Lung (tissue), 12 donors: ENCODE measurements around the gene NFATC2. TPM values are rescaled to one million over a fixed set of nuclear protein-coding genes. Genes with fewer than 3 reads are reported as not detected.

Experiments used
- ATAC-seq: fragments of 200-7000 bp; cut with Tn5 transposase; one replicate; pipeline ENCODE4 v1.9.1; 2020; ENCODE audit warnings: moderate number of reproducible peaks; ENCODE audit not compliant: insufficient read depth, low FRiP score
- DNase-seq, 3 donors: peaks; one replicate each; pipeline ENCODE4 v3.0.0-alpha.2; 2013 to 2017
- H3K27ac ChIP-seq, 2 donors: one replicate each; pipeline ENCODE4 v1.5.1; 2013; ENCODE audit warnings: mild to moderate bottlenecking in 2 of 2, moderate library complexity in 2 of 2, control low read depth in 1 of 2, inconsistent platforms in 1 of 2, low read depth in 1 of 2, low read length in 1 of 2
- H3K27me3 ChIP-seq, 3 donors: one replicate each; pipeline ENCODE4 v1.5.1; 2013; ENCODE audit warnings: low read length in 2 of 3; ENCODE audit not compliant: control insufficient read depth in 3 of 3, insufficient read depth in 3 of 3
- H3K36me3 ChIP-seq, 4 donors: one replicate each; pipeline ENCODE4 v1.5.1; 2013; ENCODE audit warnings: low read length in 4 of 4, mild to moderate bottlenecking in 1 of 4, moderate library complexity in 1 of 4; ENCODE audit not compliant: control insufficient read depth in 4 of 4, insufficient read depth in 4 of 4
- H3K4me1 ChIP-seq, 5 donors: one replicate each; pipeline ENCODE4 v1.5.1; 2013; ENCODE audit warnings: low read length in 5 of 5, mild to moderate bottlenecking in 2 of 5, moderate library complexity in 1 of 5; ENCODE audit not compliant: control insufficient read depth in 5 of 5, insufficient read depth in 5 of 5
- H3K4me3 ChIP-seq: one replicate; pipeline ENCODE4 v1.5.1; 2013; ENCODE audit warnings: mild to moderate bottlenecking, control low read depth, moderate library complexity
- H3K9ac ChIP-seq, 2 donors: one replicate each; pipeline ENCODE4 v1.5.1; 2013; ENCODE audit warnings: low read length in 2 of 2, control low read depth in 1 of 2; ENCODE audit not compliant: insufficient read depth in 1 of 2
- H3K9me3 ChIP-seq, 4 donors: one replicate each; pipeline ENCODE4 v1.5.1; 2013; ENCODE audit warnings: low read length in 3 of 4, mild to moderate bottlenecking in 1 of 4, moderate library complexity in 1 of 4; ENCODE audit not compliant: control insufficient read depth in 4 of 4, insufficient read depth in 3 of 4
- CTCF ChIP-seq: IDR thresholded peaks from 2 replicates; pipeline ENCODE4 v1.5.1; 2012; ENCODE audit warnings: mild to moderate bottlenecking; ENCODE audit errors: control extremely low read depth, extremely low read depth
- WGBS, 2 donors: extraction: QIAGEN DNeasy Blood & Tissue Kit; methylation state at CpG; one replicate each; pipeline ENCODE4 v1.1.7; 2013; 5-methylcytosine and 5-hydroxymethylcytosine counted together
- polyA plus RNA-seq, 2 donors: library from polyadenylated mRNA; stranded (reverse); fragments of 200-250 nt; gene quantifications; one replicate each; pipeline ENCODE4 v1.2.1, GENCODE V29; 2013
- total RNA-seq, 2 donors: library from RNA; depleted of rRNA in 1 of 2; stranded (reverse); fragments of >200 nt in 1 of 2; gene quantifications; one replicate each; pipeline ENCODE4 v1.2.1, GENCODE V29; 2014 to 2021
- donor health status: control.
- donor health status: control.
- donor health status: Bipolar disorder and iron deficiency.
- donor health status: healthy.
- donor health status: DM: yes; HTN: yes; CAD: no.

Gene NFATC2
- total and polyA plus RNA-seq, 4 donors = 1.3 to 8.7 (median 4.7) TPM

DNA sequence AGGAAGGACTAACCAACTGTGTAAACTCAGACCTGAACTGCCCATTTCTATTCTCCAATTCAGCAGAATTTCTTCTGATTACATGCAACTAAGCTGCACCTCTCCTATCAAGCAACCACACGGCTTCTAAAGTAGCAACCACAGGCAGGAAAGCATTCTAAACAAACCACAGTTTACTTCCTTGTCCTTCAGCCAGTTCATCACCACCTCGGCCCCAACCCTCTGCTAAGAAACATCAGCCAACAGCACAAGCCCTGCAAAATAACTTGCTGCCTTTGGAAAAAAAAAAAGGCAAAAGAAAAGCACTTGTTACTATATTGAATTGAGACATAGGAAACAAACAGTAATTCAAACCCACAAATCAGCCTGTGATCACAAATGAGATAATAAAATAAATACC, 140.3 kb downstream of the NFATC2 start:
- Histone ChIP-seq H3K36me3 (no peaks in the 10 kb centered on the region), H3K27ac (no peak overlapping the region), H3K4me1 (peaks cover 0 to 4% (median 0%) of the 10 kb centered on the region in 5 donors), H3K27me3 (no peaks in the 10 kb centered on the region), H3K9me3 (no peaks in the 10 kb centered on the region), H3K4me3 (no peak overlapping the region), H3K9ac (no peak overlapping the region)
- 6 to 19% methylated on average over 2 of the region's 2 CpGs for WGBS, 2 donors
- no peak for TF ChIP-seq CTCF
- ATAC-seq (no peak), DNase-seq (peak in 2 of 3 donors; percentile 50 to 56)

GRCh38 chr20:51401496-51401895, 141.0 kb downstream of the NFATC2 start:
- Histone ChIP-seq H3K9me3 (no peaks in the 10 kb centered on the region), H3K27ac (no peak overlapping the region), H3K9ac (no peak overlapping the region), H3K4me1 (peaks cover 0 to 4% (median 0%) of the 10 kb centered on the region in 5 donors), H3K4me3 (no peak overlapping the region), H3K27me3 (no peaks in the 10 kb centered on the region), H3K36me3 (no peaks in the 10 kb centered on the region)
- no peak for TF ChIP-seq CTCF
- DNase-seq (no peak), ATAC-seq (no peak)
- WGBS, 2 donors = 91 to 96% methylated on average over 4 of the region's 4 CpGs

DNA sequence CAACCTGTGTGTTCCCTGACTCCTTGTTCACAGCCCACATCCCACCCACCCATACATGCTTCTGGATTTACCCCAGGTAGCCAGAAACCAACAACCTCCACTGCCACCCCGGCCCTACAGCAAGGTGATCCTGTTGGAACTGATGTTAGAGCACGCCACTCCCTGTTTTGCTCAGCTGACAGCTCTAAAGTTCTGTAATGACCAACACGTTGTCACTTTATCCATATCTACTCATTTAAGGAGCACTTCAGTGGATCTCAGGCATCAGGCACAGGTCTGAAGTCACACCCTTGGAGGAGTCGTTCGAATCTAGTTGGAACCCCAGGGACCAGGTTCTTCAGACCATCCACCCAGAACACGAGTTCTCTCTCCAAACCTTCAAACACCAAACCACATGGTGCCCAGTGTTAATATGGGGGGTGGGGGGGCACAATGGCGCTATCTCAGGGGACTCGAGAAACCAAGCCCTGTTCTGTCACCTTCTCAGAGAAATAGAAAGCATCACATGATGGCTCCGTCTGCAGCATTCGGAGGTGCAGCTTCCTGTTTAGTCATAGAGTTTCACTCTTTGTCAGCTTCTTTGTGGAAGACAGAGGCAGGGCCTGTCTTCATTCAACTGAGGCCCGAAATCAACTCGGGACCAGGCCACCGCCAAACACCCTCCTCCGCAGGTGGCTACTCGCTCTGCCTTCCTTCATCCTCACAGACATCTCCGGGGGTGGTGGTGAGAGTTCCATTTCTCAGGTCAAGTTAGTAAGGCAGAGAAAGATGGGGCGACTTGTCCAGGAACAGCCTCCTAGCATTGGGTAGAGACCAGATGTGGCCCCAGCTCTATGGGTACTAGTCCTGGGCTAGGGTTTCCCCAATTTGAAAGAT, 142.2 kb downstream of the NFATC2 start:
- H3K36me3 ChIP-seq = no peaks in the 10 kb centered on the region
- TF ChIP-seq CTCF = no peak
- H3K9me3 ChIP-seq = no peaks in the 10 kb centered on the region
- no peak overlapping the region for H3K9ac ChIP-seq
- peak overlapping the region in 1 of 2 donors; percentile 44 for H3K27ac ChIP-seq
- WGBS, 2 donors = 73 to 74% methylated on average over 17 of the region's 17 CpGs
- peaks cover 0 to 4% (median 0%) of the 10 kb centered on the region in 5 donors for H3K4me1 ChIP-seq
- no peak for ATAC-seq
- no peak overlapping the region for H3K4me3 ChIP-seq
- no peaks in the 10 kb centered on the region for H3K27me3 ChIP-seq
- DNase-seq = no peak
